ENCODE measurements around the gene STAB2. TPM values are rescaled to one million over a fixed set of nuclear protein-coding genes. Genes with fewer than 3 reads are reported as not detected.

Gene STAB2
- total and polyA plus RNA-seq, 2 donors (not counting 1 experiment from before 2014, with no cell fraction given): not detected

GRCh38 chr12:103748002-103748401, 160.9 kb downstream of the STAB2 start:
- Histone ChIP-seq H3K4me3 (ENCODE audit: control extremely low read depth in 1 of 5, extremely low read depth in 1 of 5, insufficient read depth in 1 of 5, low read depth in 2 of 5, low read length in 4 of 5) (no peak overlapping the region), H3K9ac (ENCODE audit: low read length) (no peak overlapping the region), H3K36me3 (replicated peaks in 1 of 2; ENCODE audit: control extremely low read depth in 1 of 2, control insufficient read depth in 1 of 2, extremely low read depth in 1 of 2, insufficient read depth in 2 of 2, low read length in 1 of 2) (no peaks in the 10 kb centered on the region), H3K4me2 (replicated peaks; ENCODE audit: low read depth, low read length, poor library complexity, severe bottlenecking) (no peak overlapping the region), H3K79me2 (ENCODE audit: control insufficient read depth, insufficient read depth, low read length) (no peaks in the 10 kb centered on the region), H4K20me1 (ENCODE audit: control insufficient read depth, insufficient read depth, low read length, poor library complexity, severe bottlenecking) (no peaks in the 10 kb centered on the region), H3K9me3 (ENCODE audit: control extremely low read depth in 1 of 3, control insufficient read depth in 2 of 3, insufficient read depth in 1 of 3, low read length in 2 of 3) (no peaks in the 10 kb centered on the region), H3K4me1 (ENCODE audit: control insufficient read depth in 2 of 2, insufficient read depth in 2 of 2, low read length in 2 of 2) (no peaks in the 10 kb centered on the region), H3K27ac (ENCODE audit: low read length in 2 of 2) (no peak overlapping the region), H2AFZ (ENCODE audit: insufficient read depth, low read depth, low read length, poor library complexity, severe bottlenecking) (no peak overlapping the region), H3K27me3 (replicated peaks in 1 of 4; ENCODE audit: control extremely low read depth in 1 of 4, control insufficient read depth in 3 of 4, insufficient read depth in 4 of 4, low read length in 3 of 4) (peaks cover 0 to 7% (median 0%) of the 10 kb centered on the region in 4 experiments)
- ChIA-PET CTCF (no interaction called here), POLR2A (no interaction called here)
- H3K4me1 Mint-ChIP-seq: no peaks in the 10 kb centered on the region
- WGBS (ENCODE audit: insufficient coverage): 100% methylated on average over 2 of the region's 2 CpGs
- intact Hi-C loops (cut with micrococcal nuclease): no loop called here
- TF ChIP-seq CTCF (IDR thresholded peaks at IDR 0.05) (no peak), EZH2 (IDR thresholded peaks at IDR 0.05; ENCODE audit: borderline replicate concordance, insufficient read depth, low read depth, low read length, poor library complexity, severe bottlenecking) (no peak)
- DNase-seq: no peak
- no peak overlapping the region for H3K4me3 Mint-ChIP-seq
- no peak overlapping the region for H3K27ac Mint-ChIP-seq
- H3K9me3 Mint-ChIP-seq (ENCODE audit: insufficient read depth): no peaks in the 10 kb centered on the region
- no peak for ATAC-seq (ENCODE audit: low read depth)
- H3K27me3 Mint-ChIP-seq: peaks cover 6% of the 10 kb centered on the region

GRCh38 chr12:103748875-103749274, 161.8 kb downstream of the STAB2 start:
- no peak for TF ChIP-seq EZH2 (IDR thresholded peaks at IDR 0.05; ENCODE audit: borderline replicate concordance, insufficient read depth, low read depth, low read length, poor library complexity, severe bottlenecking)
- no peak for TF ChIP-seq CTCF (IDR thresholded peaks at IDR 0.05)
- WGBS (ENCODE audit: insufficient coverage): 95% methylated on average over 12 of the region's 12 CpGs
- no peaks in the 10 kb centered on the region for H3K9me3 Mint-ChIP-seq (ENCODE audit: insufficient read depth)
- H3K4me3 ChIP-seq (ENCODE audit: control extremely low read depth in 1 of 5, extremely low read depth in 1 of 5, insufficient read depth in 1 of 5, low read depth in 2 of 5, low read length in 4 of 5): no peak overlapping the region
- no peak overlapping the region for H3K4me2 ChIP-seq (replicated peaks; ENCODE audit: low read depth, low read length, poor library complexity, severe bottlenecking)
- H3K27ac Mint-ChIP-seq: no peak overlapping the region
- POLR2A ChIA-PET: no interaction called here
- peaks cover 6% of the 10 kb centered on the region for H3K27me3 Mint-ChIP-seq
- no peak for ATAC-seq (ENCODE audit: low read depth)
- H3K4me1 ChIP-seq (ENCODE audit: control insufficient read depth in 2 of 2, insufficient read depth in 2 of 2, low read length in 2 of 2): no peaks in the 10 kb centered on the region
- no peak overlapping the region for H3K4me3 Mint-ChIP-seq
- H3K4me1 Mint-ChIP-seq: no peaks in the 10 kb centered on the region
- no peaks in the 10 kb centered on the region for H4K20me1 ChIP-seq (ENCODE audit: control insufficient read depth, insufficient read depth, low read length, poor library complexity, severe bottlenecking)
- no peaks in the 10 kb centered on the region for H3K9me3 ChIP-seq (ENCODE audit: control extremely low read depth in 1 of 3, control insufficient read depth in 2 of 3, insufficient read depth in 1 of 3, low read length in 2 of 3)
- no peak for DNase-seq
- no peak overlapping the region for H3K27ac ChIP-seq (ENCODE audit: low read length in 2 of 2)
- peaks cover 0 to 7% (median 0%) of the 10 kb centered on the region in 4 experiments for H3K27me3 ChIP-seq (replicated peaks in 1 of 4; ENCODE audit: control extremely low read depth in 1 of 4, control insufficient read depth in 3 of 4, insufficient read depth in 4 of 4, low read length in 3 of 4)
- CTCF ChIA-PET: no interaction called here
- H2AFZ ChIP-seq (ENCODE audit: insufficient read depth, low read depth, low read length, poor library complexity, severe bottlenecking): no peak overlapping the region
- intact Hi-C loops (cut with micrococcal nuclease): no loop called here
- no peak overlapping the region for H3K9ac ChIP-seq (ENCODE audit: low read length)
- no peaks in the 10 kb centered on the region for H3K36me3 ChIP-seq (replicated peaks in 1 of 2; ENCODE audit: control extremely low read depth in 1 of 2, control insufficient read depth in 1 of 2, extremely low read depth in 1 of 2, insufficient read depth in 2 of 2, low read length in 1 of 2)
- H3K79me2 ChIP-seq (ENCODE audit: control insufficient read depth, insufficient read depth, low read length): no peaks in the 10 kb centered on the region
